ENCODE measurements around the gene TFPI.

Gene TFPI

DNA sequence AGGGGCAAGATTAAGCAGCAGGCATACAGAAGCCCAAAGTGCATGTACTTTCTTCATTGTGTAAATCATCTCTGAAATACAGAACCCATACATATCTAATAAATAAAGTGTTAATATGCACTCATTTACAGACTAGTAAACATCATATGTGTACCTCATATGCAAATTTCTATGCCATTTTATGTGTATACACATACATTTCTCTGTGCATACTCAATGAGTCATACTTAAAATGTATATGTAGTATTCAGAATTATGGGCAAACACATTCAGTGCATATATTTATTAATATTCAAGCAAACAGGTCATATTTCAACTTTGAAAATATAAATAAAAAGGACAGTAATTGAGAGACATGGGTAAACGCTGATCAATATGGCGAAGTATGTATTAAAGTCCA, 50.5 kb downstream of the TFPI start:
- DNase-seq: no peak

DNA sequence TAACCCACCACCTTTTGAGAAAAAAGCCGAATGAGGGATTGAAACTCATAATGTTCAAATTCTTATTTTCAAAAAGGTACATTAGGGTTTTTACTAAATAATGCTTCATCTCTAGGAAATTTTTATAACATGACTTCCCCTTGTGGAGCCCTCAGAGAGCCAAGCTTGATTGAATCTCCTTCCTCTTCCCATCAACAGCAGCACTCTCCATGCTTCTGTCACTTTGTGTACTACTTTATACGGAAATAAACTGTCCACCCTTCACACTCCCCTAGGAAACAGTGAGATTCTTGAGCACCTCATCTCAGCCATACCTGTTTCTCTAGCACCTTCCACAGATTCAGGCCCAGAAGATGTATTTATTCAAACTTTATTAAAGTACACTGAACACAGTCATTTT, 51.8 kb downstream of the TFPI start:
- no peak for DNase-seq

DNA sequence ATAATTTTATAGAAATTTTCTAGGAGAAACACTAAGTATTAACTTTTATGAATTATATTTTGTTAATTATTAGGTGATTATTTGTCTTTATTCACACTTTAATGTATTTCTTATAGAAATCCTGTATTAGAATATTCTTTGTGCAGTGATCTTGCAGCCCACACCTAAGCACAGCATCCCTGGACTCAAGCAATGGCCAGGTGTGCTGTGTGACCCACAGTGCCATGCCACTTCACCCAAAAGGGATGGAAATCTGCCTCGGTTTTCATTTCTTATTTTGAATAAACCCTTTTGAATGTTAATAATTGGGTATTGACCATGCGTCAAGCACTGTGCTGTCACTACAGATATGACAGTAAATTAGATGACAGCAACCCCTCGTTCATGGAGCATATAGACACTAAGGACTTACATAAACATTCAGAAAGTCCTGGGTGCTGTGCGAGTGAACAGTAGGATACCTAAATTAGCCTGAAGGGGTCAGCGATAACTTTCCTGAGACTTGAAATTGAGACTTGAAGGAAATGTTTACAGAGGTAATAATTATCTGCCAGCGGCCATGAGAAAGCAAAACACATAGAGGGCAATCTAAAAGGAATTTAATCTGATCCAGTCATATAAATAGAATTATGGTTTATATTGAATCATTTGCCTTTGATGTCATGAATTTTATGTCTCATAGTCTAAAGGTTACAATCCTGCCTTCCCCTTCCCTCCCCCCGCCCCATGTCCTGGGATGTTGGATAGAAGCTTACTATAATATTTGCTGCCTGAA, 53.5 kb downstream of the TFPI start:
- DNase-seq: no peak

DNA sequence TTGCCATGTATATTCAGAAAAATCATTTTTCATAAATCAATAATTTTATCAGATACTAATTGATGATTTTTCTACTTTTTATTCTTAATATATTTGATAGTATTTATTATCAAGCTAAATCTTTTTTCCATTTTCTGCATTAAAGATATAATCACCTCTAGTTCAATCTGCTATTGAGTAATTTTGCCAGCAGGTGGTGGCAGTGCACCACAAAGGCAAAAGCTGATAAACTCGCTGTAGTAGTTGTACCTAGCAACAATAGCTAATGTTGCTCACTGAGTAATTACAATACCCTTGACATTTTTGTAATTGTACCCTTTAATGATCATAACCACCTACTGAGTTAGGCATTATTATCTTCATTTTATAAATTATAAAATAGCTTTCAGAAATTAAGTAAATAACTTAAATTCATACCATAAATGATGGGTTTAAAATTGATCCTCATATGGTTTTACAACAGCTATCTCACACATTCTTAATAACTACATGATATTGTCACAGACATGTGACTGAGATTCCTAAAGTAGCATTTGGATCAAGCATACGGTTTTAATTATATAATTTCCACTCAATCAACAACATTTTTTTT, 54.2 kb downstream of the TFPI start:
- DNase-seq: no peak

DNA sequence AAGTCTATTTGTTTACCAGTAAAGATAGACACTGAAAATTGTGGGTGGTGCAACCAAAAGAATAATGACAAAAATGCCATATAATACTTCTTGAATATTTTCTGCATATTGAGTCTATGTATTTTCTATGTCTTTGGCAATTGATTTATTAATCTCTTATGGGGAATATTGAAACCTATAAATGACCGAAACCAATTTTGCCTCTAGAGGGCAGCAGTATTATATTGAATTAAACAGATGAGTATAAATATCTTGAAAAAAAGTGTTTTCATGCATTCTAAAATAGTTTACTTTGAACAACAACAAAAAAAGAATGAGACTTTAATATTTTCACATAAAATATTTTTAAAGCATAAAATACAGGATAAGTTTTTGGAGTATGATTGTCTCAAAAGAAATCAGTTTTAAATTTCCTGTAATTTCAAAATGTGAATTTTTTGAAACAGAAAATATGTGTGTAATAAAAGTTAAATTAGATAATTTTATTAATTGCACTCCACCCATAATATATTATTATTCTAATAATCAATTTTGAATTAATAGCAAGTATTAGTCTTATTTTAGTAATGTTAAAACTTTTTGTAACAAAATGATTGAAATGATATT, 56.3 kb downstream of the TFPI start:
- no peak for DNase-seq

DNA sequence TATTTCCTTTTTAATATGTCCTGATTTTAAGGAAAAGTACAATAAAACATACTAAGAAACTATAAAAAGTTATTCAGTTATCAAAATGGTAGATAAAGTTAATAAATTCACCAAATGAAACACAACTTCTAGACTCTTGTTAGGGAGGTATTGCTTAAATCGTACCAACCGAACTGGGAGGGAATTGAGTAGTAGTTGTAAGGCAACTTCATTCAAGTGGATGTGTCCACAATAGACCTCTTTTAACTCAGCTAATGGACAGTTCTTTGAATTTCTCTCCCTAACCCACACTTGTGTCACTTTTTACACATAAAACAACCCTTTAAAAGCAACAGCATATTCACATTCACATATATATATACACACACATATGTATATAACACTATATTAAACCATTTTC, 57.1 kb downstream of the TFPI start:
- DNase-seq: no peak

DNA sequence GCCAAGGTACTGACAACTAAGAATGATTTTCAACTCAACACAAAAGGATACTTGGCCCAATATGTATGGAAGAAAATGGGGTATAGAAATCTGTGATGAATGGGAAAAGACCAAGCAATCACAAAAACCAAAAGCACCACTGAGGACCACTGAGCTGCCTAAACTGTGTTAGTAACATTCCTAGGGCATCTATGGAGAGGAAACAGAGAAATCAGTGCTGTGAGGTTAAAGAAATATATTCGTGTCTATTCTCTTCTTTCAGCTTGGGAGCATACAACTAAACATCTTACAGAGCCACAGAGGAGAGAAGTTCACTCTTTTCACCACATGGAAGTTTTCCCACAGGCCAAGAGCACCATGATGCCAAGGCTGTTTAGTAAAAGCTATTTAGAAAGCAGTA, 58.9 kb downstream of the TFPI start:
- DNase-seq: no peak

DNA sequence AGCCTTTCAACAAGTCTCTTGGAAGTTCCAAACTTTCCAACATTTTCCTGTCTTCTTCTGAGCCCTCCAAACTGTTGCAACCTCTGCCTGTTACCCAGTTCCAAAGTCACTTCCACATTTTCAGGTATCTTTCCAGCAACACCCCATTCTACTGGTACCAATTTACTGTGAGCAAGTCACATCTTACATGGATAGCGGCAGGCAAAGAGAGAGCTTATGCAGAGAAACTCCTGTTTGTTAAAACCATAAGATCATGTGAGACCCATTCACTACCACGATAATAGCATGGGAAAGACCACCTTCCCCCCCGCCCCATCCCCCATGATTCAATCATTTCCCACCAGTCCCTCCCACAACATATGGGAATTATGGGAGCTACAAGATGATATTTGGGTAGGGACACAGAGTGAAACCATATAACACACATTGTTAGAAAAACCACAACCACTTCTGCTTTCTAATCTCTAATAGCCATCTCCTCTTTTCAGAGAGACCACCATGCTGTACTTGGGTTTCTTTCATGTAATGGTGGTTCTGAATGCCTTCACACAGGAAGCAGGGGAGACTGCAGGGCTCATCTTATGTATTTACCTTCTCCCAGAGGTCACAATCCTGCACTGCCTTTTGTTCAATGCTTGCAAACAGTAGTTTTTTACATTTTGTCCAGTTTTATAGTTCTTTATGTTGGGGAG, 60.2 kb downstream of the TFPI start:
- DNase-seq: no peak

DNA sequence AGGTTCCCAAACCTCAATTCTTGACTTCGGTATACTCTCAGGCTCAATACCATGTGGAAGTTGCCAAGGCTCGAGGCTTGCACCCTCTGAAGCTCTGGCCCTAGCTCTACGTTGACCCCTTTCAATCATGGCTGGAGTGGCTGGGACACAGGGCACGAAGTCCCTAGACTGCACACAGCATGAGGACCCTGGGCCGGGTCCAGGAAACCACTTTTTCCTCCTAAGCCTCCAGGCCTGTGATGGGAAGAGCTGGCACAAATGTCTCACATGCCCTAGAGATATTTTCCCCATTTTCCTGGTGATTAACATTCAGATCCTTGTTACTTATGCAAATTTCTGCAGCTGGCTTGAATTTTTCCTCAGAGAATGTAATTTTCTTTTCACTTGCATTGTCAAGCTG, 61.1 kb downstream of the TFPI start:
- no peak for DNase-seq

DNA sequence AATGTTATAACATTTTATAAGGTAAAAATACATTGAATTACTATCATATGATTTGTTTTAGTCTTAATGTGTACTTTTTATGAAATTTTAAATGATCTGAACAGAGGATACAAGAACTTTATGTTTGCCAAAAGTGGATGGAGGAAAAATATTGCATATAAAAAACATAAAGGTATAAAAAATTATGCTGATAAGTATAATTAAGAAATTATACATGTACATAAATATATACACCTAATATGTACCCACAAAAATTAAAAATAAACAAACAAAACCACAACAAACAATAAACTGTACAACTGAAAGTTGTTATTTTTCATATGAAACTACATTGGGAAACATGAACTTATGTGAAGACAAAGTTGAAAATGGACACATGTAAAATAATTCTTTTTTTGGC, 68.0 kb downstream of the TFPI start:
- DNase-seq: no peak

DNA sequence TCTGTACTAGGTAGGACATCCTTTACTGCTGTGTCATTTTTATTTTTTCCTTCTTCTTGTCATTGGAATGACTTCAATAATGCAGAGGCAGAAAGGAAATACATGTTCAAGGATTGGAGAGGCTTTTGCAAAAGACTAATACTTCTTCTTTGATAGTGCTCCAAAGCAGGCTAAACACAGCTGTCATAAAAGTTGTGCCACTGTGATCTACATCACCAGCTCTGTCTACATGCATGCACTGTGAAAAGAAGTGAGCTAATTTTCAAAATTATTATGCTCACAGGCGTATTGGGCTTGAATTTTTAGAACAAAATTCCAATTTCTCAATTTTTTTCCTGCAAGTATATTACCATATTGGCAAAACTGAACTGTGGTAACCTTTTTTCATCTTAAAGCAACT, 68.7 kb downstream of the TFPI start:
- DNase-seq: no peak

DNA sequence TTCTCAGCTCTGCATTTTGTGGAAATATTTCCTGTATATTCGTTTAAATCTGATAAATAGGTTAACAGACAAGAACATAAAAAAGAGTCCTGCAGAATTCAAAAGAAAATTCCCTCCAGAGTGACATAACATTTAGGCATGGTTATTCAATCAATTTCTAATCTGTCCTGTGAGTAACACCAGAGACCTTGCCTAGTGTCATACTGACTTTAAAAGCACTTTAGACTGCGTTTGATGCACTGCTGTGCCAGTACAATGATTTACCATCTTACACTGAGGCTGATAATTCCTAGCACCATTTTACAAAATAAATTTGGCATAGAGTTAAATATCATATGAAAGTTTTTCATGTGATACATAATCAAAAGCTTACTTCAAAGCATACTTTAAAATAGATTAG, 70.7 kb downstream of the TFPI start:
- no peak for DNase-seq

DNA sequence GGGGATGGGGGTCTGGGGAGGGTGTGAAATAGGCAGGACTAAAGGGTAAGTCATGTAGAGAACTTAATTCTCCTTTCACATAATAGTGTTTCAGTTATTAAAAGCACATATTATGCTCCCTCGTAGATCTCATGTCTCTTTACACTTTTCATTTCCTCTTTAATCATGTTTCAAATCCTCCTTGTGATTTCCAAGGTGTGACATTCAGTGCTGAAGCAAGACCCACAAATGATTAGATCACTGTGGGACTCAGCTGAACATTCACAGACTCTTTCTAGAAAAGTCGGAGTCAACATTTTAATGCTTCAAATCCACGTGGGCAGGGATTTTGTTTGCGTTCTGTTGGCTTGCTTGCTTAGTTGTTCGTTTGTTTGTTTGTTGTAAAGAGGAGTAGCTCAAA, 71.4 kb downstream of the TFPI start:
- no peak for DNase-seq

DNA sequence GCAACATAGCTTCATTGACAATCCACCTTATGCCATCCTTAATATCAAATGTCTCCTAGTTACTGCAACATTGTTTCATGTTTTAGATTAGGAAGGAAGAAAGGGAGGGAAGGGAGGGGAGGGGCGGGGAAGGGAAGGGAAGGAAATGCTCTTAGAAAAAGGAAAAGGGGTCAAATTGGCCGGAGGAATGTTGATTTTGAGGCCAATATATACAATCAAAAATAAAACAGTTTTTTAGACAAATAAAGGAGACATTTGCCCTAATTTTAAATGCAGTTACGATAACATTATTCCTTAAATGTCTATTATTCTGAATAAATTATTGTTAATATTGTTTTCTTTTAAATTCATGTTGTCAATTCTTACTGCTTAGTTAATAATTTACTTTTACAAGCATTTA, 72.7 kb downstream of the TFPI start:
- DNase-seq: no peak

DNA sequence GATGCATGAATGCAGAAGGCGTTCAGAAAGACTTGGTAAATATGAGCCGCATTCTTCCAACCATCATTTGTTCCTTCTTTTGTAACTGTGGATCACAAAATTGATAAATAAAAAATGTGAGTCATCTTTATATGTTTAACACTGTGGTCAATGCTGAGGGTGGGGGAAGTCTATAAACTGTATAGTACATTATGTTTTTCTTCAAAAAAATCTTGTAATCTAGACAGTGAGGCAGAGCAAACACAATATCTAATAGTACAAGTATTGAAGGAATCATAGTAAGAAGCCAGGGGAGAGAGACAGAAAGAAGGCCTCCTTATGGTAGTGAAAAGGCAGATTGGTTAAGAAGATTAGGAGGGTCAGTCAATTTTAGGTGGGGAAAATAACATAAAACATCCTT, 75.5 kb downstream of the TFPI start:
- no peak for DNase-seq

DNA sequence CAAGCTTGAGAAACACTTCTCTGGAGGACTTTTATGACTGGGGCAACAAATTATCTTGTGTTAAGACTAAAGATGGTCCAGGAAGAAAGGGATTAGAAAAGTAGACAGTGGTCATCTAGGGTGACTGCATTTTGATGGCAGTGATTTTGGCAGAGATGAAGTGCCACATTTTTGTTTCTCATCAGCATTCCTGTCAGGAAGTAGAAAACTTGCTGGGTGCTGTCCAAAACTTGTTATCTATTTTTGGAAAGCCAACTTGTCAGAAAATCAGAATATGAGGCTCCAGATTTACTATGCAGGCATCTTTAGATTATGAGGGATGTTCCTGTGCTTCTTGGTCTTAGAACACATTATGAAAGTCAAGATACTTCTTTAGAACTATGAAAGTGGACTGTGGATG, 77.2 kb downstream of the TFPI start:
- no peak for DNase-seq

DNA sequence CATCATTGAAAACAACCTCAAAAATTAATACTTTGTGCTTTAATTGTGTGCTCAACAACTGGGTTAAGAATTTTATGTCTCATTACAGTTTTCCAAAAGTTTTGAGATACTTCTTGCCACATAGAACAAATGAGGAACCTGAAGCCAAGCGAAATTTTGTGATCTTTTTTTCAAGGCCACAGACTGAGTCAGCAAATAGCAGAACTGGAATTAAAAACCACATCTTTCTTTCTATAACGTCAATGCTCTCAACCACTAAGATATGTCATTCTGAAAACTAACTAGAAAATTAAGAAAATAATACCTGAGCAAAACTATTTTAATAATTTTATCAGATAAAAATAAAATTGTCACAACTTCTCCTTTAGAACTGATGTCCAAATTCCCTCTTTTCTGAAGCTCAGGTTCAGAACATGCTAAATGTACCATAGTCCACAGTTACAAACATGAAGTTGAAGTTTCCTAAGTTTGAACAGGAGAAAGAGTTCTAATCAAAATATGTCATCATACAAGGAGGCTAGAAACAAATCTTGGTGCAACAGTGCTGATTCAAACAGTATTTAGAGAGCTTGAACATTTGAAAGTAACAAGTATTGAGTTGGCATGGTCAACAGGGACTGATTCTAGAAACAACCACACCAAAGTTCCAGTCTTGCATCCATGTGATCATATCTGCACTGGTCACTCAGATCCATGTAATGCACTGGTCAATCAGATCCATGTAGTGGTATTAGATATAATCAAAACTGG, 78.6 kb downstream of the TFPI start:
- DNase-seq: no peak

DNA sequence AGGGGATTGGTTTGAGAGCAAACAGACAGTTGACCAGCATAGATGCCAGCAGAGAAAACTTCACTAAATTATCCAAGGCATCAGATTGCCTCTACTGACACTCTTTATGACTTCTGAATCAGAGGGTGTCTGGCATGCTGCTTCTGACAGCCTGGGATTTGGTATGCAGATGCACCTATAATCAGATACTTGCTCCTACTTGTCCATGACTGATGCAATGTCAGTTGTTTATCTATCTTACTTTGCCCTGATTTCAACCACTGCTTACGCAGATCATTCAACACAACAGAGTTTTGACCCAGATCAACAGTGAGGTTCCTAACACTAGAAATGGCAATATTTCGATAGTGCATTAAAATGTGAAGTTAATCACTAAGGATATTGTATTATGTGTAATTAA, 83.5 kb downstream of the TFPI start:
- DNase-seq: no peak

DNA sequence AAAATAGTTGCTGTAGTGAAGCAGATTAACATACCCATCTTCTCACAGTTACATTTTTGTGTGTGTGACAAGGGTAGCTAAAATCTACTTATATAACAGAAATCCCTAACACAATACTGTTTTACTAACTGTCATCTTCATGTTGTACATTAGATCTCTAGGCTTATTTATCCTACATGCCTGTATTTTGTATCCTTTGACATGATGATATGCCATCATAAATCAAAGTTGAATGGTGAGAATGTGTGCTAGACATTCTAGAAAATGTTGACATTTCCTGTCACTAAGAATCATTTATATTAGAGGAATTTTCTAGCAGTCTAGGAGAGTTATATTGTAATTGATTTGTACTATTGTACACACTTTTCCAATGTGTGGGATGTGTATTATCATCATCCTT, 84.7 kb downstream of the TFPI start:
- no peak for DNase-seq

DNA sequence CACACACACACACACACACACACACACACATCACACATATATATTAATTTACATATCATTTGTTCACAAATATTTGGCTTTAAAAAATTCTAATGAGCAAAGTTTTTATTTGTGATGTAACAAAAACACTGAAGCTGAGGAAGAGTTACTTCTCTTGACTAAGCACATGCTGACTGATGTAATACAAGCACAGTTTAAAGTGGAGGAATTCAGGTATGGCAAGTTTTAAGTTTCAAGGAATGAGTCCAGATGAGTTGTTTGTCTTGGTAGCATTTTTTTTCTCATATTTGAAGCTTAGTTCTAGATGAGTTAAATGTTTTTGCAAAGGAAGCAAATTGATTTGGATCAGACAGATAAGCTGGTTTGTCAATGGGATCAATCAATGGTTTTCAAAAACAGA, 86.0 kb downstream of the TFPI start:
- no peak for DNase-seq

DNA sequence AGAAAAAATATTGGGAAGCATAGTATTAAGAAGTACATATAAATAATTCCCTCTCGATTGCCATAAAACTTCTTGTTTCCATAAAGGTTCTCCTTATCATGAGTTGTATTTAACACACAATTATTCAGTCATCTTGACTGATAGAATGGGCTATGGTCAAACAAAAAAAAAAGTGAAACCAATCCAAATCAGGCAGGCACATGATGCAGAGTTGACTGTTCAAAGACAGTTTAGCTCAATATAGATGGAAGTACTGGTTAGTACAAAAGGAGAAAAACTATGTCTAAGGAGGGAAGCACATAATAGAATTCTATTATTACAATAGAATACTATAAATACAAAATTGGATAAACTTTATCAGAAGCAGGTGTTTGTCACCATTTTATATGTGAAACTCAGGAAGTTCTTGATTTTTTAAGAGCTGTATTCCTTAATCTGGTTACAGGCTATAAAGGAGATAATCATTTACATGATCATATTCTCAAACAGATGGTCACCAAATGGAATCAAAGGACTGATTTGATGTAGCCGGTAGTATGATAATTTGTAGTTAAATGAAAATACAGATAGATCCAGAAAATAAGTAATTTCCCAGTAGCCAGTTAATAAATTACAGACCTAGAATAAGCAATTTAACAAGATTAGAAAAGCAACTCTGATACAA, 88.0 kb downstream of the TFPI start:
- DNase-seq: no peak

DNA sequence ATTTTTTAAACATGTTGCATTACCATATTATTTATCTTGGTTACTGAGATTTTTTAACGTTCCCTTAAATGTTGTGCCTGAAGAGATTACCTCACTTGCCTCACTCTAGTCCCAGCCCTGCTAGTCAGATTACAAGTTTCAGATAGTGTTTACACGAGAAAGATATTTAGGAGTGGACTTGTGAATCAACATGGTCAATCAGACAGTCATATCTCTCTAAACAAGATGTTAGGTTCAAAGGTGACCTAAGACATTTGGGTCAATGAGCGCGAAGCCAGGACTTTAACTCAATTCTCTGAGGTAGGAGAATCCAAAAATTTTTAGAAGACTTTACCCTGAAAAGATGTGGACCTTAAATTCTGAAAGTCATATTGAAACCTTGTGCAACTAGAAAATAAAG, 91.4 kb downstream of the TFPI start:
- no peak for DNase-seq
